ENCODE measurements around the gene RAB8B. TPM values are rescaled to one million over a fixed set of nuclear protein-coding genes. Genes with fewer than 3 reads are reported as not detected.

Gene RAB8B
- total RNA-seq, 4 donors from 2014 or later: 36.0 to 55.4 (median 50.0) TPM

GRCh38 chr15:63292771-63293170 lies 103.4 kb downstream of the RAB8B start:
- peak; percentile 21 for ATAC-seq (ENCODE audit: low FRiP score)
- DNase-seq (ENCODE audit: low spot score): no peak
- no peak for TF ChIP-seq CTCF (IDR thresholded peaks at IDR 0.05)

DNA sequence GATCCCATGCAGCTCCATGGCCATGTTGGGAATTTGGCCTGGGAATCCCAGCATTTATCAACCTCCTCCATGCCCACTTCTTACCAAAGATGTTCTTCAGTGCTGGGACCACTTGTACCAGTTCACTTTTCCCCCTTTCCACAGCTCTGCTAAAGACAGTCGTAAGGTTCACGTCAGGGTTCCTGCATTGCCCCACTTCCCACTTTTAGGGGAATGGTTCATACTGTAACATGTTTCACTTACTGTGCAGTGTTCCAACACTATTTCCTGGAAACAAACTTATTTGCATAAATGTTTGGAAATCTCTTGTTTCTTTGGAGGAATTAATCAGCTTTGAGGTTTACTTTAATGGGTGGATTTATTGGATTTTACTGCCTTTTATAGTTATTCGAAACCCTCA lies 105.0 kb downstream of the RAB8B start:
- no peak for TF ChIP-seq CTCF (IDR thresholded peaks at IDR 0.05)
- DNase-seq (ENCODE audit: low spot score) (no peak), ATAC-seq (ENCODE audit: low FRiP score) (no peak)

GRCh38 chr15:63295341-63295740 lies 105.9 kb downstream of the RAB8B start:
- ATAC-seq (ENCODE audit: low FRiP score) (no peak), DNase-seq (ENCODE audit: low spot score) (no peak)
- no peak for TF ChIP-seq CTCF (IDR thresholded peaks at IDR 0.05)

- DNase-seq (ENCODE audit: low spot score): no peak
- no peak for TF ChIP-seq CTCF (IDR thresholded peaks at IDR 0.05)
- no peak for ATAC-seq (ENCODE audit: low FRiP score)
Observed at GRCh38 chr15:63296195-63296594, 106.8 kb downstream of the RAB8B start.

DNA sequence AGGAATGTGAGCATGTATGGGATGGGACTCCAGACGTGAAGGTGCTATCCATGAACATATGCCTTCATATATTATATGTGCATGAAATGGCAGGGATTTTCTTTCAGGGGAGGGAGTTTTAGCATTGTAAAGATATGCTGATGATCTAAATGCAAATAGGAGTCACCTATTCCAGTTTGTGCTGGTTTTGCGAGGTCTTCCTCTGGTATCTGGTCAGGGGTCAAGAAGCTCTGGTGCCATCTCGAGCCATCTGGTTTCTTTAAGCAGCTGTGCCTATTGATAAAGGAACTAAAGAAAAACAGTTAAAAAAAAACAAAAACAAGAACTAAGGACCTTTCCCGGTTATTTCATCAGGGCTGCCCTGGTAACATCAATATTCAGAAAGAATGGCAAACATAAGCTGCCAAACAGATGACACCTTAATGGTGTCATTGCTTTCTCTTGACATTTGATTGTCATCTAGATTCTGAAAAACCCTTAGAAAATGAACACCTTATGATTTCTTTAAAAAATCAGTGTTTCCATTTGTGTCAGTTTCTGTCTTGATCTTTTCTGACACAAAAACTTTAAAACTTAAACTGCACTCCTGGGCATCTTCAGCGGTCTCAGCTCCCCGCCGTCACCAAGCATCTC lies 110.7 kb downstream of the RAB8B start:
- ATAC-seq (ENCODE audit: low FRiP score): no peak
- no peak for TF ChIP-seq CTCF (IDR thresholded peaks at IDR 0.05)
- no peak for DNase-seq (ENCODE audit: low spot score)

- ATAC-seq (ENCODE audit: low FRiP score) (no peak), DNase-seq (ENCODE audit: low spot score) (no peak)
- no peak for TF ChIP-seq CTCF (IDR thresholded peaks at IDR 0.05)
Observed at GRCh38 chr15:63301088-63301487, 111.7 kb downstream of the RAB8B start.

DNA sequence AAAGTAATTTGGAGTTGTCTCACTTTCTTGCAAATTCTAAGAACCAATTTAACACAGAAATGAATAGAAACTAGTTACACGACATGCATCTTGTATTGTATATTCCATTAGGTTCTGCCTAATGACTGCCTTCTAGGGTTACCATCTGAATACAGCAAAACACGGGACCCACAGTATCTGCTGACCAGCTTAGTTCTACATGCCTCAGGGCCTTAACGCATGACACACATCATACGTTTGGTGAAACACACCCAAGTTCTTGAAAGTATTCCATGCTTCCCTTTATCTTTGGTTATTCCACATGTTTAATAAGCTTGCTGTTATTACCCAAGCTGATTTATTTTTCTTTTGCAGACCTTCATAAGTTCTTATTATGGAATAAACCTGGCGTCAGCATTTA lies 115.9 kb downstream of the RAB8B start:
- DNase-seq (ENCODE audit: low spot score) (no peak), ATAC-seq (ENCODE audit: low FRiP score) (no peak)
- no peak for TF ChIP-seq CTCF (IDR thresholded peaks at IDR 0.05)

All from omental fat pad (tissue), 4 donors.